Gastrocnemius medialis (tissue), 4 donors: ENCODE results near the gene TTYH3.

Experiments
- CTCF ChIP-seq, 5 experiments: fragments of 450-650 bp in 3 of 5; fragments of 200-600 bp in 2 of 5; sonication (generic) in 2 of 5; IDR thresholded peaks in 4 of 5; conservative IDR thresholded peaks in 1 of 5; 1 replicate in 4 of 5; 2 replicates in 1 of 5; pipeline ENCODE4 v1.5.1; 2016 to 2019; ENCODE audit warnings: antibody characterized with exemption in 5 of 5, mild to moderate bottlenecking in 3 of 5, moderate library complexity in 3 of 5
- POLR2A ChIP-seq, 2 donors: fragments of 450-650 bp; IDR thresholded peaks; one replicate each; pipeline ENCODE4 v1.6.1; 2017; ENCODE audit warnings: antibody characterized with exemption in 2 of 2, mild to moderate bottlenecking in 2 of 2, moderate library complexity in 2 of 2

GRCh38 chr7:2637505-2638223, 5.9 kb downstream of the TTYH3 start:
- TF ChIP-seq CTCF (IDR thresholded peaks at IDR 0.05 in 4 of 5, conservative IDR thresholded peaks at IDR 0.05 in 1 of 5): no peak
- TF ChIP-seq POLR2A (IDR thresholded peaks at IDR 0.05): peak in 1 of 2 donors; percentile 16
